Kidney (tissue), 14 donors: ENCODE results near the gene MPO. TPM values are rescaled to one million over a fixed set of nuclear protein-coding genes. Genes with fewer than 3 reads are reported as not detected.

Source experiments
- DNase-seq, 5 donors: peaks; one replicate each; pipeline ENCODE4 v3.0.0-alpha.2; 2013 to 2020
- FAIRE-seq: peaks from 2 replicates; lab custom pipeline; 2012; peaks lifted over from hg19 to GRCh38; lab: Jason Lieb, UNC
- H3K27ac ChIP-seq, 2 donors: one replicate each; pipeline ENCODE4 v1.7.0; 2013; ENCODE audit warnings: low read depth in 2 of 2, low read length in 2 of 2, inconsistent platforms in 1 of 2
- H3K27me3 ChIP-seq: one replicate; pipeline ENCODE4 v1.7.1; 2013; ENCODE audit warnings: low read length, inconsistent platforms; ENCODE audit not compliant: control insufficient read depth, insufficient read depth
- H3K36me3 ChIP-seq, 3 donors: one replicate each; pipeline versions ENCODE4 v1.7.0 to v1.7.1; 2013; ENCODE audit warnings: low read length in 3 of 3, control low read depth in 1 of 3, inconsistent platforms in 1 of 3; ENCODE audit not compliant: insufficient read depth in 3 of 3, control insufficient read depth in 2 of 3
- H3K4me1 ChIP-seq, 3 donors: one replicate each; pipeline versions ENCODE4 v1.7.0 to v1.7.1; 2013; ENCODE audit warnings: low read length in 3 of 3, inconsistent platforms in 1 of 3, low read depth in 1 of 3; ENCODE audit not compliant: control insufficient read depth in 2 of 3, insufficient read depth in 2 of 3
- H3K4me3 ChIP-seq, 3 donors: one replicate each; pipeline versions ENCODE4 v1.7.0 to v1.8.1; 2013; ENCODE audit warnings: low read length in 3 of 3, control low read depth in 1 of 3, inconsistent platforms in 1 of 3
- H3K9ac ChIP-seq, 3 donors: one replicate each; pipeline versions ENCODE4 v1.7.0 to v1.7.1; 2013; ENCODE audit warnings: low read length in 3 of 3, control low read depth in 1 of 3, inconsistent platforms in 1 of 3
- H3K9me3 ChIP-seq, 3 donors: one replicate each; pipeline versions ENCODE4 v1.7.0 to v1.7.1; 2013; ENCODE audit warnings: low read length in 3 of 3, control low read depth in 1 of 3, inconsistent platforms in 1 of 3; ENCODE audit not compliant: control insufficient read depth in 2 of 3, insufficient read depth in 1 of 3
- CTCF ChIP-seq: IDR thresholded peaks from 3 replicates; pipeline ENCODE4 v1.5.1; 2012; ENCODE audit warnings: mild to moderate bottlenecking, moderate library complexity, borderline replicate concordance; ENCODE audit not compliant: insufficient read depth; ENCODE audit errors: extremely low read depth
- intact Hi-C: fragments of 100-400 bp; cut with DNase I; formaldehyde crosslinking; loops from one replicate; pipeline ENCODE4 v1.11.1; 2022
- polyA plus RNA-seq: library from polyadenylated mRNA; stranded (reverse); fragments of 350-450 nt; fragmentation: Illumina TruSeq; extraction: RNeasy Lipid Tissue Mini Kit (QIAGEN cat#74804); gene quantifications from one replicate; pipeline ENCODE4 v1.2.3, GENCODE V29; 2014; ENCODE audit warnings: low read depth, low replicate concordance; ENCODE audit not compliant: insufficient read depth
- total RNA-seq: library from RNA; stranded (reverse); fragmentation: NEBNext Ultra II Directional; extraction: Animal tissue kit (Norgen Biotek cat#: 25700); gene quantifications from one replicate; pipeline ENCODE4 v1.2.1, GENCODE V29; 2021
- donor health status: control.
- donor health status: control.
- donor health status: control.
- donor health status: control.
- donor health status: control.
- donor health status: DM: yes; HTN: yes; CAD: no.
- donor health status: Normal renal cell carcinoma (clear cell type).

The MPO gene
- total and polyA plus RNA-seq, 2 donors from 2014 or later = 0.47 TPM; not detected in 1

- Histone ChIP-seq H3K9ac (no peak overlapping the region), H3K4me3 (no peak overlapping the region), H3K27ac (no peak overlapping the region), H3K9me3 (no peaks in the 10 kb centered on the region), H3K4me1 (no peaks in the 10 kb centered on the region), H3K27me3 (no peaks in the 10 kb centered on the region), H3K36me3 (no peaks in the 10 kb centered on the region)
- FAIRE-seq = no peak
- no peak for TF ChIP-seq CTCF
- intact Hi-C loops = no loop called here
- no peak for DNase-seq
Measured at GRCh38 chr17:58239987-58240386, 40.7 kb downstream of the MPO start.

GRCh38 chr17:58238147-58238634 lies 42.5 kb downstream of the MPO start, which contains the start of gene LPO:
LPO (plus strand) TSS chr17:58238584; CDS start chr17:58242980, 4,396 bp downstream.
- intact Hi-C loops = no loop called here
- Histone ChIP-seq H3K36me3 (no peaks in the 10 kb centered on the region), H3K4me1 (no peaks in the 10 kb centered on the region), H3K4me3 (no peak within 1 kb of the TSS), H3K9me3 (no peaks in the 10 kb centered on the region), H3K27ac (no peak within 1 kb of the TSS), H3K27me3 (no peaks in the 10 kb centered on the region), H3K9ac (no peak within 1 kb of the TSS)
- TF ChIP-seq CTCF = no peak
- no peak for DNase-seq
- FAIRE-seq = no peak

DNA sequence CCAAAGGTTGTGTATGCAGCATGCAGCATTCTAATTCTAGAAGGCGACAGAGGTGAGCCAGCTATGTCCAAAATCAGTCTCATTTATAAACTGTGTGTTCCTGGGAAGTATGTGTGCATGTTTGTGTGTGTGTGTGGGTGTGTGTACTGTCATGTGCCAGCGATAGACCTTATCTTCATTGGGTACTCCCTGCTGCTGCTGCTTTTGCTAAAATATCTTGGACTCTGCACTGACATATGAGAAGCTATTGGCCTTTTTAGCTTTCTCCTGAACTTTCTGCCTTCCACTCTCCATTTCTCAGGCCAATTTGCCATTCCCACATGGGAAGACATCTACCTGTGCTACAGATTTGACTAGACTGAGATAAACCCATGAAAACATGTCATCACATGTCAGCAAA lies 44.3 kb downstream of the MPO start:
- intact Hi-C loops = no loop called here
- Histone ChIP-seq H3K27ac (no peak overlapping the region), H3K9ac (no peak overlapping the region), H3K36me3 (no peaks in the 10 kb centered on the region), H3K9me3 (no peaks in the 10 kb centered on the region), H3K4me3 (no peak overlapping the region), H3K27me3 (no peaks in the 10 kb centered on the region), H3K4me1 (peaks cover 0 to 2% (median 0%) of the 10 kb centered on the region in 3 donors)
- DNase-seq (no peak), FAIRE-seq (no peak)
- TF ChIP-seq CTCF = no peak

- Histone ChIP-seq H3K36me3 (no peaks in the 10 kb centered on the region), H3K9me3 (no peaks in the 10 kb centered on the region), H3K4me1 (peaks cover 0 to 2% (median 0%) of the 10 kb centered on the region in 3 donors), H3K4me3 (no peak overlapping the region), H3K27me3 (no peaks in the 10 kb centered on the region), H3K9ac (no peak overlapping the region), H3K27ac (no peak overlapping the region)
- no peak for DNase-seq
- intact Hi-C loops = no loop called here
- TF ChIP-seq CTCF = no peak
- no peak for FAIRE-seq
Measured at GRCh38 chr17:58235821-58236220, 44.9 kb downstream of the MPO start.
